ENCODE data around the gene CMTM4.

CMTM4 gene

GRCh38 chr16:66572356-66572755 is 124.2 kb downstream of the CMTM4 start:
- no peaks in the 10 kb centered on the region for H3K9me3 ChIP-seq (replicated peaks in 1 of 2; ENCODE audit: control insufficient read depth in 2 of 2, insufficient read depth in 1 of 2, low read depth in 1 of 2, low read length in 2 of 2)
- H3K79me1 ChIP-seq (ENCODE audit: low read depth, low read length): no peaks in the 10 kb centered on the region
- no peak overlapping the region for H4K91ac ChIP-seq (ENCODE audit: low read depth, low read length, poor library complexity)
- H2AFZ ChIP-seq (ENCODE audit: low read length): no peak overlapping the region
- WGBS, 2 donors (ENCODE audit: extremely low coverage in 2 of 2, insufficient read length in 2 of 2, insufficient replicate concordance in 1 of 2): no CpG with 5 or more reads among the region's 2 CpGs
- H3K14ac ChIP-seq (ENCODE audit: low read length): no peak overlapping the region
- no peak overlapping the region for H3K4me3 ChIP-seq (ENCODE audit: low read length in 2 of 2)
- no peak overlapping the region for H3K9ac ChIP-seq (ENCODE audit: low read depth, low read length, poor library complexity)
- H4K8ac ChIP-seq (ENCODE audit: low read depth, low read length): no peak overlapping the region
- H3K27me3 ChIP-seq (ENCODE audit: control insufficient read depth in 3 of 3, insufficient read depth in 3 of 3, low read depth in 1 of 3, low read length in 3 of 3): peaks cover 0 to 2% (median 0%) of the 10 kb centered on the region in 3 experiments
- H2BK15ac ChIP-seq (ENCODE audit: low read length): no peak overlapping the region
- no peak overlapping the region for H3K18ac ChIP-seq (ENCODE audit: low read length)
- no peak overlapping the region for H2BK5ac ChIP-seq (ENCODE audit: low read length)
- no peak overlapping the region for H2BK120ac ChIP-seq (ENCODE audit: low read depth, low read length)
- no peak overlapping the region for H2BK12ac ChIP-seq (ENCODE audit: low read length)
- DNase-seq (ENCODE audit: low spot score): no peak
- H3K4me2 ChIP-seq (ENCODE audit: insufficient read depth, low read length, poor library complexity, severe bottlenecking): no peak overlapping the region
- no peak overlapping the region for H2AK5ac ChIP-seq (ENCODE audit: low read depth, low read length)
- H3K23ac ChIP-seq (ENCODE audit: low read depth, low read length, poor library complexity): no peak overlapping the region
- H3K36me3 ChIP-seq (replicated peaks in 1 of 2; ENCODE audit: control insufficient read depth in 2 of 2, insufficient read depth in 2 of 2, low read length in 2 of 2): peaks cover 0 to 2% of the 10 kb centered on the region in 2 donors
- no peaks in the 10 kb centered on the region for H3K4me1 ChIP-seq (ENCODE audit: control insufficient read depth in 2 of 2, insufficient read depth in 1 of 2, low read depth in 1 of 2, low read length in 2 of 2)
- no peak overlapping the region for H3K27ac ChIP-seq (replicated peaks; ENCODE audit: low read length)
- H3K4ac ChIP-seq (ENCODE audit: low read length): no peak overlapping the region

GRCh38 chr16:66569827-66570405 is 126.6 kb downstream of the CMTM4 start:
- no peaks in the 10 kb centered on the region for H3K4me1 ChIP-seq (ENCODE audit: control insufficient read depth in 2 of 2, insufficient read depth in 1 of 2, low read depth in 1 of 2, low read length in 2 of 2)
- no peak overlapping the region for H3K4me3 ChIP-seq (ENCODE audit: low read length in 2 of 2)
- no CpG with 5 or more reads among the region's 3 CpGs for WGBS, 2 donors (ENCODE audit: extremely low coverage in 2 of 2, insufficient read length in 2 of 2, insufficient replicate concordance in 1 of 2)
- no peak overlapping the region for H2BK120ac ChIP-seq (ENCODE audit: low read depth, low read length)
- no peak overlapping the region for H2BK15ac ChIP-seq (ENCODE audit: low read length)
- H3K9me3 ChIP-seq (replicated peaks in 1 of 2; ENCODE audit: control insufficient read depth in 2 of 2, insufficient read depth in 1 of 2, low read depth in 1 of 2, low read length in 2 of 2): peaks cover 0 to 2% of the 10 kb centered on the region in 2 donors
- no peak overlapping the region for H3K4me2 ChIP-seq (ENCODE audit: insufficient read depth, low read length, poor library complexity, severe bottlenecking)
- no peak overlapping the region for H3K27ac ChIP-seq (replicated peaks; ENCODE audit: low read length)
- no peak overlapping the region for H2AK5ac ChIP-seq (ENCODE audit: low read depth, low read length)
- no peaks in the 10 kb centered on the region for H3K79me1 ChIP-seq (ENCODE audit: low read depth, low read length)
- no peak overlapping the region for H2BK5ac ChIP-seq (ENCODE audit: low read length)
- H4K8ac ChIP-seq (ENCODE audit: low read depth, low read length): no peak overlapping the region
- no peaks in the 10 kb centered on the region for H3K27me3 ChIP-seq (ENCODE audit: control insufficient read depth in 3 of 3, insufficient read depth in 3 of 3, low read depth in 1 of 3, low read length in 3 of 3)
- no peak overlapping the region for H3K18ac ChIP-seq (ENCODE audit: low read length)
- no peak overlapping the region for H2AFZ ChIP-seq (ENCODE audit: low read length)
- no peak overlapping the region for H3K9ac ChIP-seq (ENCODE audit: low read depth, low read length, poor library complexity)
- H3K14ac ChIP-seq (ENCODE audit: low read length): no peak overlapping the region
- H3K4ac ChIP-seq (ENCODE audit: low read length): no peak overlapping the region
- H3K23ac ChIP-seq (ENCODE audit: low read depth, low read length, poor library complexity): no peak overlapping the region
- H4K91ac ChIP-seq (ENCODE audit: low read depth, low read length, poor library complexity): no peak overlapping the region
- H3K36me3 ChIP-seq (replicated peaks in 1 of 2; ENCODE audit: control insufficient read depth in 2 of 2, insufficient read depth in 2 of 2, low read length in 2 of 2): peaks cover 3 to 23% of the 10 kb centered on the region in 2 donors
- H2BK12ac ChIP-seq (ENCODE audit: low read length): no peak overlapping the region
- DNase-seq (ENCODE audit: low spot score): no peak

- H3K4me3 ChIP-seq (ENCODE audit: low read length in 2 of 2): no peak overlapping the region
- H2AFZ ChIP-seq (ENCODE audit: low read length): no peak overlapping the region
- H3K14ac ChIP-seq (ENCODE audit: low read length): no peak overlapping the region
- no peaks in the 10 kb centered on the region for H3K4me1 ChIP-seq (ENCODE audit: control insufficient read depth in 2 of 2, insufficient read depth in 1 of 2, low read depth in 1 of 2, low read length in 2 of 2)
- H3K27ac ChIP-seq (replicated peaks; ENCODE audit: low read length): no peak overlapping the region
- H3K9me3 ChIP-seq (replicated peaks in 1 of 2; ENCODE audit: control insufficient read depth in 2 of 2, insufficient read depth in 1 of 2, low read depth in 1 of 2, low read length in 2 of 2): peaks cover 0 to 2% of the 10 kb centered on the region in 2 donors
- no peak overlapping the region for H2AK5ac ChIP-seq (ENCODE audit: low read depth, low read length)
- no peak overlapping the region for H2BK12ac ChIP-seq (ENCODE audit: low read length)
- H3K18ac ChIP-seq (ENCODE audit: low read length): no peak overlapping the region
- no peak overlapping the region for H2BK120ac ChIP-seq (ENCODE audit: low read depth, low read length)
- H3K23ac ChIP-seq (ENCODE audit: low read depth, low read length, poor library complexity): no peak overlapping the region
- no peak overlapping the region for H4K91ac ChIP-seq (ENCODE audit: low read depth, low read length, poor library complexity)
- no peak overlapping the region for H3K4me2 ChIP-seq (ENCODE audit: insufficient read depth, low read length, poor library complexity, severe bottlenecking)
- H4K8ac ChIP-seq (ENCODE audit: low read depth, low read length): no peak overlapping the region
- no peaks in the 10 kb centered on the region for H3K27me3 ChIP-seq (ENCODE audit: control insufficient read depth in 3 of 3, insufficient read depth in 3 of 3, low read depth in 1 of 3, low read length in 3 of 3)
- H3K79me1 ChIP-seq (ENCODE audit: low read depth, low read length): no peaks in the 10 kb centered on the region
- no peak overlapping the region for H2BK15ac ChIP-seq (ENCODE audit: low read length)
- H3K4ac ChIP-seq (ENCODE audit: low read length): no peak overlapping the region
- WGBS, 2 donors (ENCODE audit: extremely low coverage in 2 of 2, insufficient read length in 2 of 2, insufficient replicate concordance in 1 of 2): no CpG with 5 or more reads among the region's 1 CpG
- H2BK5ac ChIP-seq (ENCODE audit: low read length): no peak overlapping the region
- DNase-seq (ENCODE audit: low spot score): no peak
- no peak overlapping the region for H3K9ac ChIP-seq (ENCODE audit: low read depth, low read length, poor library complexity)
- H3K36me3 ChIP-seq (replicated peaks in 1 of 2; ENCODE audit: control insufficient read depth in 2 of 2, insufficient read depth in 2 of 2, low read length in 2 of 2): peaks cover 6 to 23% of the 10 kb centered on the region in 2 donors
These were observed 127.4 kb downstream of the CMTM4 start for GRCh38 chr16:66569131-66569530.

DNA sequence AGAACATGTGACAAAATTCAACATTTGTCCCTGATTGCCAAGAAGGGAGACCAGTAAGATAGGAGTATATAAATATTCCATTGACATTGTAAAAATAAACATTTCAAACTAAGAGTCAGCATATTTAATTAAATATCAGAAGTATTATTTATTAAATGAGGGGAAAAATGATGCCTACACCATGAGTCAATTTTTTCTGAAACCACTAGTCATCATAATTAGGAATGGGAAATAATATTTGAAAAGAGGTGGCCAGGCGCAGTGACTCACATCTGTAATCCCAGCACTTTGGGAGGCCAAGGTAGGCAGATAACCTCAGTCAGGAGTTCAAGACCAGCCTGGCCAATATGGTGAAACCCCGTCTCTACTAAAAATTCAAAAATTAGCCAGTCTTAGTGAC is 128.2 kb downstream of the CMTM4 start:
- Histone ChIP-seq H3K36me3 (replicated peaks in 1 of 2; ENCODE audit: control insufficient read depth in 2 of 2, insufficient read depth in 2 of 2, low read length in 2 of 2) (peaks cover 6 to 27% of the 10 kb centered on the region in 2 donors), H3K4me3 (ENCODE audit: low read length in 2 of 2) (no peak overlapping the region), H3K79me1 (ENCODE audit: low read depth, low read length) (no peaks in the 10 kb centered on the region), H3K14ac (ENCODE audit: low read length) (no peak overlapping the region), H4K91ac (ENCODE audit: low read depth, low read length, poor library complexity) (no peak overlapping the region), H3K18ac (ENCODE audit: low read length) (no peak overlapping the region), H4K8ac (ENCODE audit: low read depth, low read length) (no peak overlapping the region), H3K4me1 (ENCODE audit: control insufficient read depth in 2 of 2, insufficient read depth in 1 of 2, low read depth in 1 of 2, low read length in 2 of 2) (no peaks in the 10 kb centered on the region), H2AK5ac (ENCODE audit: low read depth, low read length) (no peak overlapping the region), H2AFZ (ENCODE audit: low read length) (no peak overlapping the region), H3K23ac (ENCODE audit: low read depth, low read length, poor library complexity) (no peak overlapping the region), H3K27me3 (ENCODE audit: control insufficient read depth in 3 of 3, insufficient read depth in 3 of 3, low read depth in 1 of 3, low read length in 3 of 3) (no peaks in the 10 kb centered on the region), H3K4me2 (ENCODE audit: insufficient read depth, low read length, poor library complexity, severe bottlenecking) (no peak overlapping the region), H3K9me3 (replicated peaks in 1 of 2; ENCODE audit: control insufficient read depth in 2 of 2, insufficient read depth in 1 of 2, low read depth in 1 of 2, low read length in 2 of 2) (peaks cover 0 to 2% of the 10 kb centered on the region in 2 donors), H3K27ac (replicated peaks; ENCODE audit: low read length) (no peak overlapping the region), H2BK12ac (ENCODE audit: low read length) (no peak overlapping the region), H2BK15ac (ENCODE audit: low read length) (no peak overlapping the region), H3K4ac (ENCODE audit: low read length) (no peak overlapping the region), H2BK5ac (ENCODE audit: low read length) (no peak overlapping the region), H2BK120ac (ENCODE audit: low read depth, low read length) (no peak overlapping the region), H3K9ac (ENCODE audit: low read depth, low read length, poor library complexity) (no peak overlapping the region)
- no CpG with 5 or more reads among the region's 2 CpGs for WGBS, 2 donors (ENCODE audit: extremely low coverage in 2 of 2, insufficient read length in 2 of 2, insufficient replicate concordance in 1 of 2)
- DNase-seq (ENCODE audit: low spot score): no peak

Measured in neuronal stem cell (in vitro differentiated cells).